GM18526 (cell line): Measurements from ENCODE around the gene FLT1.

Source experiments
- POLR2A ChIP-seq: IDR thresholded peaks from 3 replicates; pipeline ENCODE4 v1.6.1; 2011; ENCODE audit not compliant: insufficient read length; ENCODE audit errors: extremely low read depth

FLT1 gene

GRCh38 chr13:28532388-28533124, 37.6 kb upstream of the FLT1 start:
- no peak for TF ChIP-seq POLR2A

GRCh38 chr13:28531845-28532387, 37.0 kb upstream of the FLT1 start:
- TF ChIP-seq POLR2A: no peak

- TF ChIP-seq POLR2A: no peak
Observed at GRCh38 chr13:28531077-28531844, 36.3 kb upstream of the FLT1 start.

GRCh38 chr13:28530729-28531076, 35.8 kb upstream of the FLT1 start:
- no peak for TF ChIP-seq POLR2A

- no peak for TF ChIP-seq POLR2A
Observed at GRCh38 chr13:28529836-28530235, 34.9 kb upstream of the FLT1 start.

- no peak for TF ChIP-seq POLR2A
Observed at GRCh38 chr13:28528848-28529247, 33.9 kb upstream of the FLT1 start.

- no peak for TF ChIP-seq POLR2A
Observed at GRCh38 chr13:28528388-28528787, 33.5 kb upstream of the FLT1 start.

- no peak for TF ChIP-seq POLR2A
Observed at GRCh38 chr13:28527629-28528028, 32.7 kb upstream of the FLT1 start.

- TF ChIP-seq POLR2A: no peak
Observed at GRCh38 chr13:28526876-28527275, 31.9 kb upstream of the FLT1 start.

GRCh38 chr13:28522871-28523270, 27.9 kb upstream of the FLT1 start:
- TF ChIP-seq POLR2A: no peak

- TF ChIP-seq POLR2A: no peak
Observed at GRCh38 chr13:28513745-28514144, 18.8 kb upstream of the FLT1 start.

GRCh38 chr13:28510542-28510941, 15.6 kb upstream of the FLT1 start:
- no peak for TF ChIP-seq POLR2A

- no peak for TF ChIP-seq POLR2A
Observed at GRCh38 chr13:28510066-28510465, 15.1 kb upstream of the FLT1 start.

GRCh38 chr13:28505543-28506135, 10.7 kb upstream of the FLT1 start:
- no peak for TF ChIP-seq POLR2A

- TF ChIP-seq POLR2A: no peak
Observed at GRCh38 chr13:28503182-28503967, 8.4 kb upstream of the FLT1 start.
